Lung (tissue), 12 donors: ENCODE results near the gene PRADC1. TPM values are rescaled to one million over a fixed set of nuclear protein-coding genes. Genes with fewer than 3 reads are reported as not detected.
A peak's percentile ranks its signal among the peaks of the same experiment; 100 is the strongest.

ENCODE experiments used
- ATAC-seq: fragments of 200-7000 bp; cut with Tn5 transposase; one replicate; pipeline ENCODE4 v1.9.1; 2020; ENCODE audit warnings: moderate number of reproducible peaks; ENCODE audit not compliant: insufficient read depth, low FRiP score
- DNase-seq, 3 donors: peaks; one replicate each; pipeline ENCODE4 v3.0.0-alpha.2; 2013 to 2017
- H3K27ac ChIP-seq, 2 donors: one replicate each; pipeline ENCODE4 v1.5.1; 2013; ENCODE audit warnings: mild to moderate bottlenecking in 2 of 2, moderate library complexity in 2 of 2, control low read depth in 1 of 2, inconsistent platforms in 1 of 2, low read depth in 1 of 2, low read length in 1 of 2
- H3K27me3 ChIP-seq, 3 donors: one replicate each; pipeline ENCODE4 v1.5.1; 2013; ENCODE audit warnings: low read length in 2 of 3; ENCODE audit not compliant: control insufficient read depth in 3 of 3, insufficient read depth in 3 of 3
- H3K36me3 ChIP-seq, 4 donors: one replicate each; pipeline ENCODE4 v1.5.1; 2013; ENCODE audit warnings: low read length in 4 of 4, mild to moderate bottlenecking in 1 of 4, moderate library complexity in 1 of 4; ENCODE audit not compliant: control insufficient read depth in 4 of 4, insufficient read depth in 4 of 4
- H3K4me1 ChIP-seq, 5 donors: one replicate each; pipeline ENCODE4 v1.5.1; 2013; ENCODE audit warnings: low read length in 5 of 5, mild to moderate bottlenecking in 2 of 5, moderate library complexity in 1 of 5; ENCODE audit not compliant: control insufficient read depth in 5 of 5, insufficient read depth in 5 of 5
- H3K4me3 ChIP-seq: one replicate; pipeline ENCODE4 v1.5.1; 2013; ENCODE audit warnings: mild to moderate bottlenecking, control low read depth, moderate library complexity
- H3K9ac ChIP-seq, 2 donors: one replicate each; pipeline ENCODE4 v1.5.1; 2013; ENCODE audit warnings: low read length in 2 of 2, control low read depth in 1 of 2; ENCODE audit not compliant: insufficient read depth in 1 of 2
- H3K9me3 ChIP-seq, 4 donors: one replicate each; pipeline ENCODE4 v1.5.1; 2013; ENCODE audit warnings: low read length in 3 of 4, mild to moderate bottlenecking in 1 of 4, moderate library complexity in 1 of 4; ENCODE audit not compliant: control insufficient read depth in 4 of 4, insufficient read depth in 3 of 4
- CTCF ChIP-seq: IDR thresholded peaks from 2 replicates; pipeline ENCODE4 v1.5.1; 2012; ENCODE audit warnings: mild to moderate bottlenecking; ENCODE audit errors: control extremely low read depth, extremely low read depth
- WGBS, 2 donors: extraction: QIAGEN DNeasy Blood & Tissue Kit; methylation state at CpG; one replicate each; pipeline ENCODE4 v1.1.7; 2013; 5-methylcytosine and 5-hydroxymethylcytosine counted together
- polyA plus RNA-seq, 2 donors: library from polyadenylated mRNA; stranded (reverse); fragments of 200-250 nt; gene quantifications; one replicate each; pipeline ENCODE4 v1.2.1, GENCODE V29; 2013
- total RNA-seq, 2 donors: library from RNA; depleted of rRNA in 1 of 2; stranded (reverse); fragments of >200 nt in 1 of 2; gene quantifications; one replicate each; pipeline ENCODE4 v1.2.1, GENCODE V29; 2014 to 2021
- donor health status: control.
- donor health status: control.
- donor health status: Bipolar disorder and iron deficiency.
- donor health status: healthy.
- donor health status: DM: yes; HTN: yes; CAD: no.

The PRADC1 gene
- total and polyA plus RNA-seq, 4 donors, result 4.4 to 20.7 (median 18.7) TPM

- Histone ChIP-seq H3K4me1 (peaks cover 0 to 8% (median 0%) of the 10 kb centered on the region in 5 donors), H3K27ac (no peak overlapping the region), H3K36me3 (no peaks in the 10 kb centered on the region), H3K9ac (no peak overlapping the region), H3K9me3 (peaks cover 0 to 9% (median under 1%) of the 10 kb centered on the region in 4 donors), H3K27me3 (peaks cover 0 to 32% (median 16%) of the 10 kb centered on the region in 3 donors), H3K4me3 (no peak overlapping the region)
- 87 to 91% methylated on average over 1 of the region's 1 CpG for WGBS, 2 donors
- no peak for ATAC-seq
- no peak for TF ChIP-seq CTCF
- DNase-seq, result no peak
Measured at GRCh38 chr2:73272270-73272669, 39.2 kb upstream of the PRADC1 start.

- H3K36me3 ChIP-seq, result no peaks in the 10 kb centered on the region
- peaks cover 0 to 8% (median under 1%) of the 10 kb centered on the region in 4 donors for H3K9me3 ChIP-seq
- no peak overlapping the region for H3K27ac ChIP-seq
- peaks cover 0 to 8% (median 0%) of the 10 kb centered on the region in 5 donors for H3K4me1 ChIP-seq
- DNase-seq (no peak), ATAC-seq (no peak)
- WGBS, 2 donors, result 31 to 44% methylated on average over 19 to 22 of the region's 22 CpGs
- peaks cover 0 to 37% (median 20%) of the 10 kb centered on the region in 3 donors for H3K27me3 ChIP-seq
- no peak overlapping the region for H3K4me3 ChIP-seq
- no peak for TF ChIP-seq CTCF
- H3K9ac ChIP-seq, result no peak overlapping the region
Measured at GRCh38 chr2:73269686-73270465, 36.8 kb upstream of the PRADC1 start.

GRCh38 chr2:73268830-73269685 lies 36.0 kb upstream of the PRADC1 start:
- H3K4me1 ChIP-seq, result peaks cover 0 to 8% (median 0%) of the 10 kb centered on the region in 5 donors
- DNase-seq, result peak in 1 of 3 donors; percentile 23
- H3K36me3 ChIP-seq, result peaks cover 0 to under 1% (median 0%) of the 10 kb centered on the region in 4 donors
- ATAC-seq, result peak; percentile 37
- no peak overlapping the region for H3K27ac ChIP-seq
- H3K9me3 ChIP-seq, result peaks cover 0 to 8% (median under 1%) of the 10 kb centered on the region in 4 donors
- TF ChIP-seq CTCF, result no peak
- peaks cover 0 to 37% (median 20%) of the 10 kb centered on the region in 3 donors for H3K27me3 ChIP-seq
- 17 to 26% methylated on average over 94 to 113 of the region's 113 CpGs for WGBS, 2 donors
- no peak overlapping the region for H3K9ac ChIP-seq
- H3K4me3 ChIP-seq, result no peak overlapping the region
